ENCODE measurements around the gene RSPO3. TPM values are rescaled to one million over a fixed set of nuclear protein-coding genes. Genes with fewer than 3 reads are reported as not detected.

Gene RSPO3
- total RNA-seq, 1 donor from 2014 or later: 2.6 TPM

- Histone ChIP-seq H3K9ac (ENCODE audit: low read length) (no peak overlapping the region), H3K4me1 (ENCODE audit: insufficient read depth, low read length) (peaks cover 4% of the 10 kb centered on the region), H3K4me2 (ENCODE audit: low read length) (no peak overlapping the region), H3K36me3 (ENCODE audit: insufficient read depth, low read length) (no peaks in the 10 kb centered on the region), H3K4me3 (ENCODE audit: insufficient read depth, low read depth, low read length) (no peak overlapping the region), H4K20me1 (ENCODE audit: insufficient read depth, low read length) (no peaks in the 10 kb centered on the region), H3K9me3 (ENCODE audit: insufficient read depth, low read depth, low read length) (no peaks in the 10 kb centered on the region), H3K27ac (ENCODE audit: low read depth, low read length) (peak overlapping the region; percentile 5), H3K27me3 (ENCODE audit: insufficient read depth, low read length) (no peaks in the 10 kb centered on the region), H3K79me2 (ENCODE audit: insufficient read depth, low read length) (no peaks in the 10 kb centered on the region), H2AFZ (ENCODE audit: low read depth, low read length) (no peak overlapping the region)
- Mint-ChIP-seq H3K4me3 (ENCODE audit: unreplicated experiment) (no peak overlapping the region), H3K36me3 (ENCODE audit: low read depth, unreplicated experiment) (no peaks in the 10 kb centered on the region), H3K4me1 (ENCODE audit: low read depth, unreplicated experiment) (peaks cover 40% of the 10 kb centered on the region), H3K27me3 (ENCODE audit: low read depth, unreplicated experiment) (no peaks in the 10 kb centered on the region), H3K9me3 (ENCODE audit: unreplicated experiment) (peaks cover 2% of the 10 kb centered on the region), H3K27ac (ENCODE audit: unreplicated experiment) (no peak overlapping the region)
- FAIRE-seq: no peak
- peak; percentile 64 for DNase-seq (ENCODE audit: low read depth)
- TF ChIP-seq CTCF (IDR thresholded peaks at IDR 0.05; ENCODE audit: insufficient read depth, low read depth, low read length): no peak
- no peak for TF ChIP-seq EZH2 (IDR thresholded peaks at IDR 0.05; ENCODE audit: insufficient read depth, low read length)
These were observed 57.7 kb downstream of the RSPO3 start for GRCh38 chr6:127176146-127176545.

GRCh38 chr6:127177030-127177922 is 58.8 kb downstream of the RSPO3 start:
- no peak for TF ChIP-seq CTCF (IDR thresholded peaks at IDR 0.05; ENCODE audit: insufficient read depth, low read depth, low read length)
- no peak for TF ChIP-seq EZH2 (IDR thresholded peaks at IDR 0.05; ENCODE audit: insufficient read depth, low read length)
- no peaks in the 10 kb centered on the region for H3K9me3 ChIP-seq (ENCODE audit: insufficient read depth, low read depth, low read length)

GRCh38 chr6:127177923-127178231 is 59.4 kb downstream of the RSPO3 start:
- DNase-seq (ENCODE audit: low read depth) (no peak), FAIRE-seq (no peak)
- H3K4me3 ChIP-seq (ENCODE audit: insufficient read depth, low read depth, low read length): no peak overlapping the region
- no peak for TF ChIP-seq CTCF (IDR thresholded peaks at IDR 0.05; ENCODE audit: insufficient read depth, low read depth, low read length)
- no peak for TF ChIP-seq EZH2 (IDR thresholded peaks at IDR 0.05; ENCODE audit: insufficient read depth, low read length)
- Mint-ChIP-seq H3K4me3 (ENCODE audit: unreplicated experiment) (no peak overlapping the region), H3K27ac (ENCODE audit: unreplicated experiment) (no peak overlapping the region), H3K36me3 (ENCODE audit: low read depth, unreplicated experiment) (peaks cover 3% of the 10 kb centered on the region), H3K9me3 (ENCODE audit: unreplicated experiment) (peaks cover 2% of the 10 kb centered on the region), H3K4me1 (ENCODE audit: low read depth, unreplicated experiment) (peaks cover 55% of the 10 kb centered on the region), H3K27me3 (ENCODE audit: low read depth, unreplicated experiment) (no peaks in the 10 kb centered on the region)
- H3K9ac ChIP-seq (ENCODE audit: low read length): no peak overlapping the region
- H3K4me1 ChIP-seq (ENCODE audit: insufficient read depth, low read length): peaks cover 4% of the 10 kb centered on the region
- no peak overlapping the region for H2AFZ ChIP-seq (ENCODE audit: low read depth, low read length)
- no peak overlapping the region for H3K4me2 ChIP-seq (ENCODE audit: low read length)
- H3K9me3 ChIP-seq (ENCODE audit: insufficient read depth, low read depth, low read length): no peaks in the 10 kb centered on the region
- no peaks in the 10 kb centered on the region for H3K36me3 ChIP-seq (ENCODE audit: insufficient read depth, low read length)
- H3K79me2 ChIP-seq (ENCODE audit: insufficient read depth, low read length): no peaks in the 10 kb centered on the region
- H3K27ac ChIP-seq (ENCODE audit: low read depth, low read length): no peak overlapping the region
- no peaks in the 10 kb centered on the region for H4K20me1 ChIP-seq (ENCODE audit: insufficient read depth, low read length)
- H3K27me3 ChIP-seq (ENCODE audit: insufficient read depth, low read length): no peaks in the 10 kb centered on the region

More at GRCh38 chr6:127177030-127177922, 58.8 kb downstream of the RSPO3 start:
- FAIRE-seq (peak; percentile 82), DNase-seq (ENCODE audit: low read depth) (peak; percentile 75)
- peaks cover 2% of the 10 kb centered on the region for H3K36me3 Mint-ChIP-seq (ENCODE audit: low read depth, unreplicated experiment)
- Histone ChIP-seq H3K36me3 (ENCODE audit: insufficient read depth, low read length) (no peaks in the 10 kb centered on the region), H2AFZ (ENCODE audit: low read depth, low read length) (no peak overlapping the region), H3K9ac (ENCODE audit: low read length) (no peak overlapping the region), H3K4me2 (ENCODE audit: low read length) (peak overlapping the region; percentile 8), H3K79me2 (ENCODE audit: insufficient read depth, low read length) (no peaks in the 10 kb centered on the region), H3K4me3 (ENCODE audit: insufficient read depth, low read depth, low read length) (no peak overlapping the region), H3K27ac (ENCODE audit: low read depth, low read length) (peak overlapping the region; percentile 20), H3K27me3 (ENCODE audit: insufficient read depth, low read length) (no peaks in the 10 kb centered on the region), H4K20me1 (ENCODE audit: insufficient read depth, low read length) (no peaks in the 10 kb centered on the region), H3K4me1 (ENCODE audit: insufficient read depth, low read length) (peaks cover 4% of the 10 kb centered on the region)
- H3K27me3 Mint-ChIP-seq (ENCODE audit: low read depth, unreplicated experiment): no peaks in the 10 kb centered on the region
- H3K4me3 Mint-ChIP-seq (ENCODE audit: unreplicated experiment): no peak overlapping the region
- H3K9me3 Mint-ChIP-seq (ENCODE audit: unreplicated experiment): peaks cover 2% of the 10 kb centered on the region
- H3K27ac Mint-ChIP-seq (ENCODE audit: unreplicated experiment): peak overlapping the region; percentile 75
- H3K4me1 Mint-ChIP-seq (ENCODE audit: low read depth, unreplicated experiment): peaks cover 49% of the 10 kb centered on the region
